Osteoblast (primary cell): ENCODE measurements around the gene AP2S1. TPM values are rescaled to one million over a fixed set of nuclear protein-coding genes. Genes with fewer than 3 reads are reported as not detected.
A peak's percentile ranks its signal among the peaks of the same experiment; 100 is the strongest.

Experiments
- DNase-seq: peaks from one replicate; pipeline ENCODE4 v3.0.0; 2011; ENCODE audit warnings: low spot score, mixed read lengths; ENCODE audit not compliant: insufficient read length; ENCODE audit errors: missing footprints
- H2AFZ ChIP-seq: 2 replicates; pipeline ENCODE4 v1.6.0; 2011; ENCODE audit warnings: mild to moderate bottlenecking, low read length
- H3K27ac ChIP-seq: 2 replicates; pipeline ENCODE4 v1.5.1; 2011; ENCODE audit warnings: mild to moderate bottlenecking, low read depth, low read length, moderate library complexity
- H3K27me3 ChIP-seq: 2 replicates; pipeline ENCODE4 v1.6.0; 2012; ENCODE audit warnings: mild to moderate bottlenecking, control low read depth, inconsistent platforms, low read length, moderate library complexity; ENCODE audit not compliant: insufficient read depth
- H3K36me3 ChIP-seq: 2 replicates; pipeline ENCODE4 v1.5.1; 2011; ENCODE audit warnings: mild to moderate bottlenecking, low read length, control low read depth, moderate library complexity; ENCODE audit not compliant: insufficient read depth
- H3K4me1 ChIP-seq: 2 replicates; pipeline ENCODE4 v1.5.1; 2011; ENCODE audit warnings: mild to moderate bottlenecking, low read length, control low read depth, moderate library complexity; ENCODE audit not compliant: insufficient read depth
- H3K4me2 ChIP-seq: 2 replicates; pipeline ENCODE4 v1.6.0; 2011; ENCODE audit warnings: mild to moderate bottlenecking, low read length; ENCODE audit not compliant: insufficient read depth
- H3K4me3 ChIP-seq: fragments of 200-600 bp; sonication (generic); 3 replicates; pipeline ENCODE4 v1.5.1; 2012; ENCODE audit warnings: mild to moderate bottlenecking, low read length, inconsistent platforms; ENCODE audit not compliant: insufficient read depth
- H3K79me2 ChIP-seq: 2 replicates; pipeline ENCODE4 v1.6.0; 2012; ENCODE audit warnings: mild to moderate bottlenecking, low read length, control low read depth, inconsistent platforms; ENCODE audit not compliant: insufficient read depth
- H3K9me3 ChIP-seq: 2 replicates; pipeline ENCODE4 v1.5.1; 2011; ENCODE audit warnings: low read depth, low read length, control low read depth
- H4K20me1 ChIP-seq: 2 replicates; pipeline ENCODE4 v1.6.0; 2012; ENCODE audit warnings: mild to moderate bottlenecking, low read length, control low read depth; ENCODE audit not compliant: insufficient read depth
- total RNA-seq: library from RNA; depleted of rRNA; stranded (reverse); fragments of >200 nt; gene quantifications from 2 replicates; pipeline ENCODE4 v1.2.3, GENCODE V29; 2012
- TF ChIP-seq, protein P1 (sequence below): IDR thresholded peaks from 2 replicates; pipeline ENCODE4 v1.5.1; 2011; ENCODE audit warnings: mild to moderate bottlenecking, low read depth, low read length, moderate library complexity; ENCODE audit errors: extremely low read depth

The AP2S1 gene
- total RNA-seq, 1 donor: 136 TPM

DNA sequence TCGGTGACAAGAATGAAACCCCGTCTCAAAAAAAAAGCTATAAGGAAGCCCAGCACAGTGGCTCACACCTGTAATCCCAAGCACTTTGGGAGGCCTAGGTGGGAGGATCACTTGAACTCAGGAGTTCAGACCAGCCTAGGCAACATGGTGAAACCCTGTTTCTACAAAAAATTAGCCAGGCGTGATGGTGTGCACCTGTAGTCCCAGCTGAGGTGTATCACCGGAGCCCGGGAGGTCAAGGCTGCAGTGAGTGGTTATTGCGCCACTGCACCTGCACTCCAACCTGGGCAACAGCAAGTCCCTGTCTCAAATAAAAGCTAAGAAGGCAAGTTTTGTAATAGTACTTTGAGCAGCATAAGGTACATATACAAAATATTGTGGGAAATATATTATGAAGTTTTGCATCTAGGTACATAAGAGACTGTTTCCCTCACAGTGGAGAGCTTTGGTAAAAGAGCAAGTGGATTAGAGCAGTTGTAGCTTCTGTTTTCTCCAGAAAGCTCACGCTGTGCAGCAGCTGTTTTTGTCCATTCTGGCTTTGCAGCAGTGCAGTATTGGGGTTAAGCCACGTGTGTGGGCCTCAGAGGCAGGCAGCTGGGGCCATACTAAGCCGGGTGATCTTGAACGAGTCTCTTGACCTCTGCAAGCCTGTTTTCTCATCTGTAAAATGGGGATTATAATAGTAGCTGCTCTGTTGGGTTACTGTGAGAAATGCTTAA is 45.6 kb upstream of the AP2S1 start:
- Histone ChIP-seq H3K4me1 (peaks cover 23% of the 10 kb centered on the region), H3K27ac (no peak overlapping the region), H3K27me3 (no peaks in the 10 kb centered on the region), H4K20me1 (peaks cover 34% of the 10 kb centered on the region), H3K36me3 (no peaks in the 10 kb centered on the region), H2AFZ (no peak overlapping the region), H3K9me3 (no peaks in the 10 kb centered on the region), H3K4me2 (no peak overlapping the region), H3K79me2 (peaks cover 98% of the 10 kb centered on the region), H3K4me3 (no peak overlapping the region)
- no peak for DNase-seq
- TF ChIP-seq, protein P1, sequence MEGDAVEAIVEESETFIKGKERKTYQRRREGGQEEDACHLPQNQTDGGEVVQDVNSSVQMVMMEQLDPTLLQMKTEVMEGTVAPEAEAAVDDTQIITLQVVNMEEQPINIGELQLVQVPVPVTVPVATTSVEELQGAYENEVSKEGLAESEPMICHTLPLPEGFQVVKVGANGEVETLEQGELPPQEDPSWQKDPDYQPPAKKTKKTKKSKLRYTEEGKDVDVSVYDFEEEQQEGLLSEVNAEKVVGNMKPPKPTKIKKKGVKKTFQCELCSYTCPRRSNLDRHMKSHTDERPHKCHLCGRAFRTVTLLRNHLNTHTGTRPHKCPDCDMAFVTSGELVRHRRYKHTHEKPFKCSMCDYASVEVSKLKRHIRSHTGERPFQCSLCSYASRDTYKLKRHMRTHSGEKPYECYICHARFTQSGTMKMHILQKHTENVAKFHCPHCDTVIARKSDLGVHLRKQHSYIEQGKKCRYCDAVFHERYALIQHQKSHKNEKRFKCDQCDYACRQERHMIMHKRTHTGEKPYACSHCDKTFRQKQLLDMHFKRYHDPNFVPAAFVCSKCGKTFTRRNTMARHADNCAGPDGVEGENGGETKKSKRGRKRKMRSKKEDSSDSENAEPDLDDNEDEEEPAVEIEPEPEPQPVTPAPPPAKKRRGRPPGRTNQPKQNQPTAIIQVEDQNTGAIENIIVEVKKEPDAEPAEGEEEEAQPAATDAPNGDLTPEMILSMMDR: no peak

DNA sequence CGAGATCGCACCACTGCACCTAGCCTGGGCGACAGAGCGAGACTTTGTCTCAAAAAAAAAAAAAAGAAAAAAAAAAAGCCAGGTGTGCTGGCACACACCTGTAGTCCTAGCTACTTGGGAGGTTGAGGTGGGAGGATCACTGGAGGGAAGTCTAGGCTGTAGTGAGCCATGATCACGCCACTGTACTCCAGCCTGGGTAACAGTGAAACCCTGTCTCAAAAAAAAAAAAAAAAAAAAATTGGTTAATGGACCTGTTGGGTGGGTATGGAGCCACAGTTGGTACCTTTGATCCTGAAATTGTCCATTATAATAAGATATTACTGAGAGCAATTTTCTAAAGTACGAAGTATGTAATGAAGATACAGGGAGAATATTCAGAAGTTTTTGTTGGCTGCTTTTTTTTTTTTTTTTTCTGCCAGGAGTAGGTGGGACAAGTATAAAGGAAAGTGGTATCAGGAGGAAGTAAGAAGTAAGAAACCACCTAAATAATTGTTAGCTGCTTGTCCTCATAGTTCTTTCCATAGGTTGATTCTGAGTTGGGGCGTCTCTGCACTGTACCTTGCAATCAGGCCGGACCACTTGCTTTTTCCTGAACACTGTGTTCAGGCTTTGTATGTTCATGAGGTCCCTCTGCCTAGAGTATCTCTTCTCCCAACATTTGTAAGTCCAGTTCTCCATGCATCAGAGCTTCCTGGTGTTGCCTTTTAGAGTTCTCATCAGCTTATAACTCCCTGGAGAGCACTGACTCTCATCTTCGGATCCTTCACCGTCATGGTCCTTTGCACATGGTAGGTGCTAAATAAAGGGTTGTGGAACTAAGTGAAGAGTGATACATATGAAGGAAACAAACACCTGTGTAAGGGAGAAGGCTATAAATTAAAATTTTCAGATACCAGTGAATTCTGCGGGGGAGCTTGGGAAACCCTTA is 41.9 kb upstream of the AP2S1 start:
- Histone ChIP-seq H3K27ac (no peak overlapping the region), H3K4me3 (no peak overlapping the region), H2AFZ (no peak overlapping the region), H3K79me2 (peaks cover 92% of the 10 kb centered on the region), H3K9me3 (no peaks in the 10 kb centered on the region), H3K27me3 (no peaks in the 10 kb centered on the region), H3K4me1 (peaks cover 30% of the 10 kb centered on the region), H3K4me2 (no peak overlapping the region), H3K36me3 (no peaks in the 10 kb centered on the region), H4K20me1 (peaks cover 16% of the 10 kb centered on the region)
- TF ChIP-seq, protein P1: no peak
- no peak for DNase-seq

DNA sequence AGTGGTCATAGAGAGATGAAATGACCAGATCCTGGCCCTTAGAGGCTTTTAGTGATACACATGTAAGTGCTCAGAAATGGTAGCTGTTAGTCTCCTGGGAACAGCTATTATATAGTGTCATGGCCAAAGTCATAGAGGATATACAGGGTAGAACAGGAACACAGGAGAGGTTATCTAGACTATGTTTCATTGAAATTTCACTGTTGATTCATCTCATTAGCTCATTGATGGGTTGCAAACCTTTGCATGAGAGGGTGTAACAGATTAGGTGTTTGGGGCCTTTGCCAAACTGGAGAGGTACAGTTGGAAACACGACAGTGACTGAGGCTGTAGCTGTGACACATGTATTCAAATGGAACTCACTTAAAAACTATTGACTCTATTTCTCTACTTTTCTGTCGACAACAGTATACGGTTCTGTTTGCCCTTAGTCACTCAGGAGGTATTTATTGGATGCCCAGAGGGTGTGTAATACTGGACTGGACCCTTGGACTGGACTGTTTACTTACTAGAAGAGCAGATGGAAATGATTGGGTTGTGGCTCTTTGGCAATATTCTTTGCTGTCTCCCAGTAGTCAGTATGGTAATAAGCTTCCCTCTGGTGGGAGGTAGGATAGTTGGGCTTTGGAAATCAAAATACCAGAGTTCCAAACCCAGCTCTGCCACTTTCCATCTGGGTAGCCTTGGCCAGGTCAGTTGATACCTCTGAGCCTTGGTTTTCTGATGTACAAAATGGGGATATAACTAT is 40.0 kb upstream of the AP2S1 start:
- H3K27ac ChIP-seq: peak overlapping the region; percentile 71
- H3K4me3 ChIP-seq: no peak overlapping the region
- no peaks in the 10 kb centered on the region for H3K27me3 ChIP-seq
- no peak overlapping the region for H2AFZ ChIP-seq
- H4K20me1 ChIP-seq: peaks cover 19% of the 10 kb centered on the region
- no peaks in the 10 kb centered on the region for H3K36me3 ChIP-seq
- H3K4me1 ChIP-seq: peaks cover 49% of the 10 kb centered on the region
- peaks cover 82% of the 10 kb centered on the region for H3K79me2 ChIP-seq
- H3K9me3 ChIP-seq: no peaks in the 10 kb centered on the region
- peak overlapping the region; percentile 64 for H3K4me2 ChIP-seq
- DNase-seq: peak; percentile 94
- TF ChIP-seq, protein P1: peak; percentile 20
